ENCODE measurements around the gene TMEM54. TPM values are rescaled to one million over a fixed set of nuclear protein-coding genes. Genes with fewer than 3 reads are reported as not detected.

TMEM54 gene
- total RNA-seq, 4 donors from 2014 or later: 151 to 255 (median 178) TPM

GRCh38 chr1:32881291-32881690 is 19.9 kb downstream of the TMEM54 start:
- H3K4me3 ChIP-seq: no peak overlapping the region
- no peaks in the 10 kb centered on the region for H3K36me3 ChIP-seq
- peaks cover 6 to 54% (median 9%) of the 10 kb centered on the region in 4 donors for H3K27me3 ChIP-seq
- intact Hi-C loops (cut with DNase I): no loop called here
- no peak overlapping the region for H3K27ac ChIP-seq
- H3K9me3 ChIP-seq: no peaks in the 10 kb centered on the region
- H3K4me1 ChIP-seq: peaks cover 5 to 34% (median 9%) of the 10 kb centered on the region in 3 donors
- TF ChIP-seq CTCF (IDR thresholded peaks at IDR 0.05) (no peak), POLR2A (IDR thresholded peaks at IDR 0.05) (no peak)
- DNase-seq: no peak
- 32 to 58% methylated on average over 4 to 5 of the region's 5 CpGs for WGBS, 2 donors

DNA sequence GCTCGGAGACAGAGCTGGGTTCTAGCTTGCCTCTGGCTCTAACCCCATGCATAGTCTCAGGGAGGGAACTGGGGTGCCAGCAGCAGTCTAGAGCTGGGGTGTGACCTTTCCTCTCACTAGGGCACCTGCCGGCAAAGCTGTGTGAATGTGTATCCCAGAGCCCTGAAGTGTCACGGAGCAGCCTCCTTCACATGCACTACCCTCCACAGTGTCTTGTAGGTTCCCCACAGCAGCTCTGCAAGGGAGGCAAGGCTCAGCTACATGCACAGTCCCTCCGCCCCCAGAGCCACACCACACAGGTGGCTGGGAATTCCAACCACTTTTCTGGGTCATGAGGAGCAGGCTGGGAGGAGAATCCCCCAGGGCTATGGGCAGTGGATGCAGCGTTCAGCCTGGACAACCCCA is 22.6 kb downstream of the TMEM54 start:
- peaks cover 5 to 26% (median 5%) of the 10 kb centered on the region in 3 donors for H3K4me1 ChIP-seq
- H3K4me3 ChIP-seq: no peak overlapping the region
- 45 to 81% methylated on average over 2 to 3 of the region's 5 CpGs for WGBS, 2 donors
- no peak for DNase-seq
- no peak overlapping the region for H3K27ac ChIP-seq
- H3K27me3 ChIP-seq: peaks cover 0 to 43% (median 0%) of the 10 kb centered on the region in 4 donors
- no peaks in the 10 kb centered on the region for H3K9me3 ChIP-seq
- TF ChIP-seq CTCF (IDR thresholded peaks at IDR 0.05) (no peak), POLR2A (IDR thresholded peaks at IDR 0.05) (no peak)
- no peaks in the 10 kb centered on the region for H3K36me3 ChIP-seq
- intact Hi-C loops (cut with DNase I): loop anchor here (10.0 kb wide), 1 partner anchor 164 kb away; no protein-coding TSS in a partner anchor

DNA sequence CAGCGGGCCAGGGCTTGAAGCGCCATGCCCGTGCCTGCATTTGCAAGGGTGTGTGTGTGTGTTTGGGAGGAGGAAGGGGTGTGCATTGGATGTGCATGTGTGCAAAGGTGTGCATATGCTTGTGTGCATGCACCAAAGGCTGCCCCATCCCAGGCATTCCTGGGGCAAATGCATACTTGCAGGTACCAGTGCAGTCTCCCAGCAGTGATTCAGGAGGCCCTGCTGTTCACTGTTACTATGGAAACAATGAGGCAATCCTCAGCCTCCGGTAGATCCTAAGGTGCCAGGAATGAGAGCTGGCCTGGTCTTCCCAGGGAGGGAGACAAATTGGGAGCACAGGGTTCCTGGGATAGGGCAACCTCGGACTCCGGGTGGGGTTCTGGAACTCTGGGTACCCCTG is 23.0 kb downstream of the TMEM54 start:
- WGBS, 2 donors: 44 to 53% methylated on average over 3 of the region's 6 CpGs
- H3K27ac ChIP-seq: no peak overlapping the region
- no peaks in the 10 kb centered on the region for H3K9me3 ChIP-seq
- H3K4me1 ChIP-seq: peaks cover 5 to 26% (median 5%) of the 10 kb centered on the region in 3 donors
- DNase-seq: no peak
- TF ChIP-seq POLR2A (IDR thresholded peaks at IDR 0.05) (no peak), CTCF (IDR thresholded peaks at IDR 0.05) (no peak)
- H3K27me3 ChIP-seq: peaks cover 0 to 43% (median 0%) of the 10 kb centered on the region in 4 donors
- H3K4me3 ChIP-seq: no peak overlapping the region
- H3K36me3 ChIP-seq: no peaks in the 10 kb centered on the region
- intact Hi-C loops (cut with DNase I): loop anchor here (10.0 kb wide), 1 partner anchor 163 kb away; no protein-coding TSS in a partner anchor

DNA sequence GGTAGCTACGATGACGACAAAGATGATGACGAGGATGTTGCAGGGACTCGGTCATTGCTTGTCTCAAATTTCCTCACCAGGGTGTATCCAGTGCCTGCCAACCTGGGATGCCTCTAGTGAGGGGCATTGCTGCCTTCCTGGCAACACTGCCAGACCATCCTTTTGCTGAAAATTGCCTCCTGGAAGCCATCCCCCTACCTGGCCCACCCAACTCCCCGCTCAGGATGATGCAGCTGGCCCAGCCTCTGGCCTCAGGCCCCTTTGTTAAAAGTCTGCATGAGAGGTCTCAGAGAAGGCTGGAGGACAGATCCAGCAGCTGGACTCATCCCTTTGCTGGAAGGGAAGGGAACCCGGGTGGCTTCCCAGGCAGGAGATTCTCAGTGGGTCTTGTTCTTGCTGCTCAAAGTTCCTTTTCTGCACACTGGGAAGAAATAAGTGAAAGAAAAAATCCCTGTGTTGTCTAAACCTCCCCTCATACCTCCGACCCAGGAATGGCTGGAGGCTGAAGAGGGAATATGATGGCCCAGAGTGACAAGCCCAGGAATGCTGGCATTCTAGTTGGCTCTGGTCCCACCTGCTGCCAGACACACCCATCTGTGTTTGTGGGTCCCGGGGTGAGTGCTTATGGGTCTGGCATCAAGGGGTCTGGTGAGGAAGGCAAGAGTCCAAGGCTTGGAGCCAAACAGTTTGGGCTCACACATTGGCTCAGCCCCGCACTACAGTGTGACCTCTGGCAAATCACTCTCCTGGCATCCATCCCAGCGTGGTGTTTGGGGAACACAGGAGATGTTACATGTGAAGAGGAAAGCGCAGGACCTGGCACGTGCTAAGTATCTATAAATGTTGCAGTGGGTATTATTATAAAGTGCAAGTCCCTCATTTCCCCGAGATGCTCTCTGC is 23.7 kb downstream of the TMEM54 start:
- intact Hi-C loops (cut with DNase I): loop anchor here (10.0 kb wide), 1 partner anchor 163 kb away; no protein-coding TSS in a partner anchor
- no peak for TF ChIP-seq POLR2A (IDR thresholded peaks at IDR 0.05)
- TF ChIP-seq CTCF (IDR thresholded peaks at IDR 0.05): no peak
- Histone ChIP-seq H3K27ac (no peak overlapping the region), H3K27me3 (peaks cover 0 to 50% (median 0%) of the 10 kb centered on the region in 4 donors), H3K9me3 (no peaks in the 10 kb centered on the region), H3K4me3 (no peak overlapping the region), H3K36me3 (no peaks in the 10 kb centered on the region), H3K4me1 (peaks cover 6 to 30% (median 9%) of the 10 kb centered on the region in 3 donors)
- no peak for DNase-seq
- WGBS, 2 donors: 56 to 57% methylated on average over 10 to 12 of the region's 13 CpGs

All from esophagus squamous epithelium (tissue), 5 donors.